ENCODE results near the gene TSTD1.

Gene TSTD1

DNA sequence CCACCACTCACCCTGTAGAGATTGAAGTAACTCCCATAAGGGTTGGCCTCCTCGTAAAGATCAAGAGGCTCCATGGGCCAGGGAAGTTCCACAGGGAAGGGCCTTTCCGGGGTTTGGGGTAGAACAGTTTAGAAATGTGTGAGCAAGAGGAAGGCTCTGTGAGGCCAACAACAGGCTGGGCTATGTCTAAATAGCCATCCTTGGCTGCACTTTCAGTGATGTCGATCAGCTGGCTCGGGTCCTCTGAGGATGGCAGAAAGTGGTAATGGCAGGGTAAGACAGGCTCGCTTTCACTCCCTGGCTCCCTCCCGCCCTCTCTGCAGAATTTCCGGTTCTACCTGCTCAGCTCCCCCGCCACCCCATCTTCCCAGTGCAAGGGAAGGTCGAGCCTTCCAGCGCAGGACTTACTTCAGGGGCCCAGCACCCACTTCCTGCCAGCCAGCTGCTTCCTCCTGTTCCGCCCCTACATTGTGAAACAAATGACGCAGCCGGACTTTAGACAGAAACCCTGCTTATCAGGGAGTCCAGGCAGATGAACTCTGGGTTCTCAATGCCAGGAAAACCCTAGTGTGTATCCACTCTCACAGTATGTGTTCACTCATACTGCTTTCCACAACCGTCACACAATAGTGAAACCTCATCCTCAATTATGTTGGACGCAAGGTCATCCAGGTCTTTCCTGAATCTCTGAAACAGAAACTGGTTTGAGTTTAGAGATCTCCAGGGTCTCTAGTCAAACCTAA lies 25.1 kb downstream of the TSTD1 start:
- FAIRE-seq (peak; percentile 86), DNase-seq (ENCODE audit: insufficient read length, low spot score) (peak; percentile 66)
- TF ChIP-seq POLR2AphosphoS5 (IDR thresholded peaks at IDR 0.05; ENCODE audit: low read depth, low read length) = peak; percentile 78
- TF ChIP-seq TAF1 (IDR thresholded peaks at IDR 0.05; ENCODE audit: low read depth, low read length) = 0 out of 2 replicates have a peak, but pooled peaks have one; percentile 16
- peak; percentile 79 for TF ChIP-seq POU2F2 (IDR thresholded peaks at IDR 0.05; ENCODE audit: low read depth, low read length)
- TF ChIP-seq PAX5 (IDR thresholded peaks at IDR 0.05; ENCODE audit: insufficient read depth, low read length, severe bottlenecking) = no peak
- peak; percentile 72 for TF ChIP-seq SPI1 (IDR thresholded peaks at IDR 0.05; ENCODE audit: low read depth, low read length)
- TF ChIP-seq POLR2A (IDR thresholded peaks at IDR 0.05; ENCODE audit: low read depth, low read length) = peak; percentile 73

DNA sequence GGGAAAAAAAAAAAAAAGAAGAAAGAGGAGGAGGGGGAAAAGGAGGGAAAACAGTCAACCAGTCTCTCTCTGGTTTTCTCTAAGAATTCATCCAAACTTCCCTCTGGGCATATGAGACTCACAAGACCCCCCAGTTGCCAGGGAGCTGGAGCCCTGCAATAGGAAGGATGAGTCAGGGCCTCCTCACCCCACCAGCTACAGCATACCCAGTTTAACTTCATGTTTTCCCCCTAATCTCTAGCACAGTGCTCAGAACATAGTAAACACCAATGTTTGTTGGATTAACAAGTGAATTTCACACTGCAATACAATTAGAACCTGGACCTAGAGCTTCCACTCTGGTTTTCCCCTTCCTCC lies 25.7 kb downstream of the TSTD1 start:
- FAIRE-seq = no peak

DNA sequence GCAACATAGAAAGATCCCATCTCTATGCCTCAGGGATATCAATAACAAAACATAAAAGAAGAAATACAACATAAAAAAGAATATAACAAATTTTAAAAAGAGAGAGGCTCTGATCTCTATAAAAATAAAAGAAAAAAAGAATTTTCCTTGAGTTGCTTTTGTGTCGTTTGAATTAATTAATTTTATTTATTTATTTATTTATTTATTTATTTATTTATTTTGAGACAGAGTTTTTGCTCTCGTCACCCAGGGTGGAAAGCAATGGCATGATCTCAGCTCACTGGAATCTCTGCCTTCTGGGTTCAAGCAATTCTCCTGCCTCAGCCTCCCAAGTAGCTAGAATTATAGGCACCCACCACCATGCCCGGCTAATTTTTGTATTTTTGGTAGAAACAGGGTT lies 26.3 kb downstream of the TSTD1 start:
- TF ChIP-seq POLR2A (IDR thresholded peaks at IDR 0.05; ENCODE audit: low read depth, low read length) (no peak), PAX5 (IDR thresholded peaks at IDR 0.05; ENCODE audit: insufficient read depth, low read length, severe bottlenecking) (no peak), SPI1 (IDR thresholded peaks at IDR 0.05; ENCODE audit: low read depth, low read length) (no peak), POLR2AphosphoS5 (IDR thresholded peaks at IDR 0.05; ENCODE audit: low read depth, low read length) (no peak), TAF1 (IDR thresholded peaks at IDR 0.05; ENCODE audit: low read depth, low read length) (no peak), POU2F2 (IDR thresholded peaks at IDR 0.05; ENCODE audit: low read depth, low read length) (no peak)
- no peak for DNase-seq (ENCODE audit: insufficient read length, low spot score)
- no peak for FAIRE-seq

More for the DNA sequence above, 25.7 kb downstream of the TSTD1 start:
- DNase-seq (ENCODE audit: insufficient read length, low spot score) = no peak
- TF ChIP-seq POLR2A (IDR thresholded peaks at IDR 0.05; ENCODE audit: low read depth, low read length) (no peak), POU2F2 (IDR thresholded peaks at IDR 0.05; ENCODE audit: low read depth, low read length) (no peak)

DNA sequence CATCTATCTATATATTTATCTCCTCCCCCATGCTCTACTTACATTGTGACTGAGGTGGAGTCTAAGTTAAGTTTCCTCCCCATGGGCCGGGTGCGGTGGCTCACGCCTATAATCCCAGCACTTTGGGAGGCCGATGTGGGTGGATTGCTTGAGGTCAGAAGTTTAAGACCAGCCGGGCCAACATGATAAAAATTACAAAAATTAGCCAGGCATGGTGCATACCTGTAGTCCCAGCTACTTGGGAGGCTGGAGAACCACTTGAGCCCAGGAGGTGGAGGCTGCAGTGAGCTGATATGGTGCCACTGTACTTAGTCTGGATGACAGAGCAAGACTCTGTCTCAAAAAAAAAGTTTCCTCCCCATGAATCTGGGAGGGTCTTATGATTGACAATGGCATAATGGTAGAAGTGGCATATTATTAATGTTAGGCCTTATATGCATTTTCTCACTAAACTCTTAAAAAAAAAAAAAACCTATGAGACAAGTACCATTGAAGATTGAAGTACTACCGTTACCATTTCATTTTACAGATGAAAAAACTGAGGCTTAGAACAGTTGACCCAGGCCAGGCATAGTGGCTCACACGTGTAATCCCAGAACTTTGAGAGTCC lies 29.1 kb downstream of the TSTD1 start:
- DNase-seq (ENCODE audit: insufficient read length, low spot score) (no peak), FAIRE-seq (no peak)
- TF ChIP-seq POU2F2 (IDR thresholded peaks at IDR 0.05; ENCODE audit: low read depth, low read length) = no peak

DNA sequence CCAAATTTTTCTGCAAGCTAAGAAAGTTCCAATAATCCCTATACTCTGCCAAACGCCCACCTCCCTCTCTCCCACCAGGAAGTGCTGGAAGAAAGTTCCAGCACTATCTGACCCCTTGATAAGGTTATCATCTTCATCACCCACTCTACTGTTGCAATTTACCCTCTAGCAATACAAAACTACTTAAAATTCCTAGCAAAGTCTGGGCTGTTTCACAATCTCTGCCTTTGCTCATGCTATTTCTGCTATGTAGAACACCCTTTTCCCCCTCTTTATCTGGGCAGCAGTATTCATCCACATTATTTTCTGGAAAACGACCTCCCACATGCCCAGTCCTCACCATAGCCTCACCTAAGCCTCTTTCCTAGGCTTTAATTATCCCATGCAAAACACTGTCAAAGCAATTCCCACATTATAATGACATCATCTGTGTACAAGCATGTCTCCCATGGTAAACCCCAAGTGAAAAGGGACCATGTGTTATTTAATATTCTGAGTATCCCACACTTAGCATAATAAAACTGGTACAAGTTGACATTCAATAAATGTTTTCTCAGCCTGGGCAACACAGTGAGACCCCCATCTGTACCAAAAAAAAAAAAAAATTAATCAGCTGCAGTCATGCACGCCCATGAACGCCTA lies 29.8 kb downstream of the TSTD1 start:
- FAIRE-seq (no peak), DNase-seq (ENCODE audit: insufficient read length, low spot score) (no peak)
- TF ChIP-seq POLR2A (IDR thresholded peaks at IDR 0.05; ENCODE audit: low read depth, low read length) = no peak
- TF ChIP-seq SPI1 (IDR thresholded peaks at IDR 0.05; ENCODE audit: low read depth, low read length) = no peak
- TF ChIP-seq PAX5 (IDR thresholded peaks at IDR 0.05; ENCODE audit: insufficient read depth, low read length, severe bottlenecking) = no peak
- no peak for TF ChIP-seq TAF1 (IDR thresholded peaks at IDR 0.05; ENCODE audit: low read depth, low read length)
- TF ChIP-seq POU2F2 (IDR thresholded peaks at IDR 0.05; ENCODE audit: low read depth, low read length) = no peak

DNA sequence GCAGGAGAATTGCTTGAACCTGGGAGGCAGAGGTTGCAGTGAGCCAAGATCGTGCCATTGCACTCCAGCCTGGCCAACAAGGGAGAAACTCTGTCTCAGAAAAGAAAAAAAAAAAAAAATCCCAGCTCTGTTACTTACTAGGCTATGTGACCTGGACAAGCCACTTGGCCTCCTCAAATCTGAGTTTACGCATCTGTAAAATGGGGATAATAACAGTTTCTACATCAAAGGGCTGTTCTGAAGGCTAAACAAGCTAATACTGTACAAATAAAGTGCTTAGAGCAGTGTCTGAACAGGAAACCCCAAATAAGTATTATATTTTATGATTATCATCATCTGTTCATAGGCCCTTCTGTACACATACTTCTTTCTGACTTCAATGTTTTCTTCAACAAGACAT lies 31.4 kb downstream of the TSTD1 start:
- no peak for TF ChIP-seq PAX5 (IDR thresholded peaks at IDR 0.05; ENCODE audit: insufficient read depth, low read length, severe bottlenecking)
- no peak for TF ChIP-seq POLR2A (IDR thresholded peaks at IDR 0.05; ENCODE audit: low read depth, low read length)
- TF ChIP-seq POLR2AphosphoS5 (IDR thresholded peaks at IDR 0.05; ENCODE audit: low read depth, low read length) = no peak
- no peak for TF ChIP-seq POU2F2 (IDR thresholded peaks at IDR 0.05; ENCODE audit: low read depth, low read length)
- no peak for TF ChIP-seq SPI1 (IDR thresholded peaks at IDR 0.05; ENCODE audit: low read depth, low read length)
- no peak for TF ChIP-seq TAF1 (IDR thresholded peaks at IDR 0.05; ENCODE audit: low read depth, low read length)
- DNase-seq (ENCODE audit: insufficient read length, low spot score) (no peak), FAIRE-seq (no peak)

GRCh38 chr1:161006563-161006962 lies 32.2 kb downstream of the TSTD1 start:
- no peak for DNase-seq (ENCODE audit: insufficient read length, low spot score)
- no peak for TF ChIP-seq PAX5 (IDR thresholded peaks at IDR 0.05; ENCODE audit: insufficient read depth, low read length, severe bottlenecking)
- no peak for TF ChIP-seq POU2F2 (IDR thresholded peaks at IDR 0.05; ENCODE audit: low read depth, low read length)
- no peak for FAIRE-seq

DNA sequence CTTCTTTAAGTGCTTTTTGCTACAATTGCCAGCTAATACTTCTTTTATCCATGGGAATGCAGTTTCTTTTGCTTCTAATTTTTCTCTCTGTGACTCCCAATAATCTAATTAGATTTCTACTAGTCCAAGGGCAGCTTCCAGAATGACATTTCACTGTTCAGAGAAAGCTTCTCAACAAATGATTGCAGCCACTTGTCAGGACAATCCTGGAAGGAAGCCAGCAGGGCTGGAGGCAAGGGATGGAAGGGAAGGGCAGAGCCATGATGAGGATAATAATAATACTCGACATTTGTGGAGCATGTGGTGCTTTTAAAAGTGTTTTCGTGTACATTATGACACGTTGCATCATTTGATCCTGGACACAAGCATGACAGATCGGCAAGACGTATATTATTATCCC lies 37.2 kb downstream of the TSTD1 start:
- FAIRE-seq (peak; percentile 45), DNase-seq (ENCODE audit: insufficient read length, low spot score) (no peak)

DNA sequence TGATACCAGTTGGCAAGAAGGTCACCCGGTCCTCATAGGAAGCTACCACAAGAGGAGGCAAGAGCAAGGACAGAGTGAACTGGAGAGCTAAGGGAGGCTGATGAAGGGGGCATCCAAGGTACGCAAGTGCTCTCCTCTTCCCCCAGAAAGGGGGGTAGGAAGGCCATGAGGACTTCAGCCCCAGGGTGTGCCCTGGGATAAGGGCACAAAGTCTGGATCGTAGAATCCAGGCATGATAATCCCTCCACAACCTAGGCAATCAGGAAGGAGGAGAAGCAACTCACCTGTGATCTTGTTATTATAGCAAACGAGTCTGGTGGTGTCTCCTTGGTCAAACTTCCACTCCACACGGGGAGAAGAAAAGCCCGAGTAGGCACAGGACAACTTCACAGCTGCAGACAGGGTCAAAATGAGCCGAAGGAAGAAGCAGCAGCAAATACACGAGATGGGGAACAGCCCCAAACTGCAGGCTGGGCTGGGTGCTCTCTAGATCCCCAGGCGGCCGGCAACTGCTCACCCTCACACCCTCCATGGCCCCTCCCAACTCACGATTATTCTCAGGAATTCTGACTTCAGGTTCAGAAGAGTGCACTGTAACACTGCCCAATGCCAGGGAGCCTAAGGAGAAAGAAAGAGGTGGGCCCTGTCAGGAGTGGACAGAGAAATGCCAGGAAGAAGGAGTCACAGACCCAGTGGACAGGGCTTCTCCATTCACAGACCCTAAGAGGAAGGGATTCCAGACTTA lies 37.9 kb downstream of the TSTD1 start:
- DNase-seq (ENCODE audit: insufficient read length, low spot score) (no peak), FAIRE-seq (no peak)
- no peak for TF ChIP-seq PAX5 (IDR thresholded peaks at IDR 0.05; ENCODE audit: insufficient read depth, low read length, severe bottlenecking)
- TF ChIP-seq POU2F2 (IDR thresholded peaks at IDR 0.05; ENCODE audit: low read depth, low read length) = no peak
- TF ChIP-seq TAF1 (IDR thresholded peaks at IDR 0.05; ENCODE audit: low read depth, low read length) = no peak
- TF ChIP-seq SPI1 (IDR thresholded peaks at IDR 0.05; ENCODE audit: low read depth, low read length) = no peak
- TF ChIP-seq POLR2AphosphoS5 (IDR thresholded peaks at IDR 0.05; ENCODE audit: low read depth, low read length) = no peak
- TF ChIP-seq POLR2A (IDR thresholded peaks at IDR 0.05; ENCODE audit: low read depth, low read length) = no peak

More for the DNA sequence above, 37.2 kb downstream of the TSTD1 start:
- TF ChIP-seq SPI1 (IDR thresholded peaks at IDR 0.05; ENCODE audit: low read depth, low read length) = 0 out of 2 replicates have a peak, but pooled peaks have one; percentile 22
- no peak for TF ChIP-seq POLR2A (IDR thresholded peaks at IDR 0.05; ENCODE audit: low read depth, low read length)

GRCh38 chr1:160999376-160999775 lies 39.4 kb downstream of the TSTD1 start:
- DNase-seq (ENCODE audit: insufficient read length, low spot score) (no peak), FAIRE-seq (no peak)
- TF ChIP-seq PAX5 (IDR thresholded peaks at IDR 0.05; ENCODE audit: insufficient read depth, low read length, severe bottlenecking) = no peak

All from GM12891 (cell line).